Measurements from ENCODE around the gene PTPRN2.

Gene PTPRN2

DNA sequence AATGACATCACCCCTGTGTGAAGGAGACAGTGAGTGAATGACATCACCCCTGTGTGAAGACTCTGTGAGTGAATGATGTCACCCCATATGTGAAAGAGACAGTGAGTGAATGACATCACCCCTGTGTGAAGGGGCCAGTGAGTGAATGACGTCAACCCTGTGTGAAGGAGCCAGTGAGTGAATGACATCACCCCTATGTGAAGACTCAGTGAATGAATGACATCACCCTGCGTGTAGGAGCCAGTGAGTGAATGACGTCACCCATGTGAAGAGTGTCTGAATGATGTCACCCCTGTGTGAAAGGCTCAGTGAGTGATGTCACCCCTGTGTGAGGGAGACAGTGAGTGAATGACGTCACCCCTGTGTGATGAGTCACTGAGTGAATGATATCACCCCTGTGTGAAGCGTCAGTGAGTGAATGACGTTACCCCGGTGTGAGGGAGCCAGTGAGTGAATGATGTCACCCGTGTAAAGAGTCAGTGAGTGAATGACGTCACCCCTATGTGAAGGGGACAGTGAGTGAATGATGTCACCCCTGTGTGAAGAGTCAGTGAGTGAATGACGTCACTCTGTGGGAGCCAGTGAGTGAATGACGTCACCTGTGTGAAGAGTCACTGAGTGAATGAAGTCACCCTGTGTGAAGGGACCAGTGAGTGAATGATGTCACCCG is 478.1 kb downstream of the PTPRN2 start:
- ChIA-PET POLR2A (no interaction called here), CTCF (no interaction called here)
- no peak for DNase-seq (ENCODE audit: extremely low spot score)
- TF ChIP-seq LEF1 (IDR thresholded peaks at IDR 0.05; ENCODE audit: borderline replicate concordance) = no peak
- TF ChIP-seq TARDBP (IDR thresholded peaks at IDR 0.05) = peak; percentile 78

DNA sequence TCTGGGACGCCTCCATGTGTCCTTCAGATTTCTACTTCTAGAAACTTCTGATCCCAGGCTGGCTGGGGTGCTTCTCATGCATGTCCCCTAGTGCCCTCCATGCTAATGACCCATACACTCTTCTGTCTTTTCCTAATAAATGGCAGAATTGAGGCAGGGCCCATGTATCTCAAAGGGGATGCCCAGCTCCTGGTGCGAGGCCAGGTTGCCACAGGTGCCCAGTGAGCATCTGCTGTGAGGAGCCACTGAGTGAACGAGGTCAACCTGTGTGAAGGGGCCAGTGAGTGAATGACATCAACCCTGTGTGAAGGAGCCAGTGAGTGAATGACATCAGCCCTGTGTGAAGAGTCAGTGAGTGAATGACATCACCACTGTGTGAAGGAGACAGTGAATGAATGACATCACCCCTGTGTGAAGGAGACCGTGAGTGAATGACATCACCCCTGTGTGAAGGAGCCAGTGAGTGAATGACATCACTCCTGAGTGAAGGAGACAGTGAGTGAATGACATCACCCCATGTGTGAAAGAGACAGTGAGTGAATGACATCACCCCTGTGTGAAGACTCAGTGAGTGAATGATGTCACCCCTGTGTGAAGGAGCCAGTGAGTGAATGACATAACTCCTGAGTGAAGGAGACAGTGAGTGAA is 478.9 kb downstream of the PTPRN2 start:
- no peak for TF ChIP-seq L3MBTL2 (conservative IDR thresholded peaks at IDR 0.05)
- TF ChIP-seq SUZ12 (IDR thresholded peaks at IDR 0.05) = no peak
- no peak for TF ChIP-seq LEF1 (IDR thresholded peaks at IDR 0.05; ENCODE audit: borderline replicate concordance)
- POLR2A ChIA-PET = no interaction called here
- CTCF ChIA-PET = no interaction called here
- no peak for DNase-seq (ENCODE audit: extremely low spot score)

DNA sequence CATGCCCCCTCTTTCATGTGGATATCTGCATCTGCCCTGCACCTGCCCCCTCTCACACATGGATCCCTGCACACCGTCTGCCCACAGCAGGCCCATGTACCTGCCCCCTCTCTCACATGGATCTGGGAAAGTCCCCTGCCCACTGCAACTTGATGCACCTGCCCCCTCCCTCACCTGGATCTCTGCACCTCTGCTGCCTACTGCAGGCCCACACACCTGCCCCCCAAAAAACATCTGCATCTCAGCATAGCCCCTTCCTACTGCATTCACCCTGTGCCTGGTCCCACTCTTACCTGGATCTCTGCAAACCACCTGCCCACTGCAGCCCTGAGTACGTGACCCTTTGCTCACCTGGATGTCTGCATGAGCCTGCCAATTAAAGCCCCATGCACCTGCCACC is 479.8 kb downstream of the PTPRN2 start:
- no peak for DNase-seq (ENCODE audit: extremely low spot score)
- CTCF ChIA-PET = no interaction called here
- POLR2A ChIA-PET = no interaction called here
- no peak for TF ChIP-seq FOXK2 (IDR thresholded peaks at IDR 0.05)
- no peak for TF ChIP-seq HDGF (IDR thresholded peaks at IDR 0.05; ENCODE audit: borderline replicate concordance)
- TF ChIP-seq FOXM1 (IDR thresholded peaks at IDR 0.05; ENCODE audit: borderline replicate concordance) = no peak

DNA sequence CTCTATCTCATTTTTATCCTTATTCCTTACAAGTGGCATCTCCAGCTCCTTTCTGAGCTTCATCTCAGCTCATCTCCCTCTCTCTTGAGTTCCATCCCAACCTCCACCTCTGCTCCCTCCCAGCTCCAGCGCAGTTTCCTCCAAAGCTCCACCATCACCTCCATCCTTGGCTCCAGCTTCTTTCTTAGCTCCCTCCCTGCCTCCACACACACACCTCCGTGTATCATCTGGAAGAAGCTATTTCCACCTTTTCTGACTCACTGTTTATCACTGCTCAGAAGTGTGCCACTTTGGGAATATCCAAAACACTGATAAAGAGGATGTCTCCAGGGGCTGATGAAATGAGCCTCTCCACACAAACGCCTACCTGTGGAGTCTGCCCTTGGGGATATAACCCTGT is 481.4 kb downstream of the PTPRN2 start:
- CTCF ChIA-PET = no interaction called here

DNA sequence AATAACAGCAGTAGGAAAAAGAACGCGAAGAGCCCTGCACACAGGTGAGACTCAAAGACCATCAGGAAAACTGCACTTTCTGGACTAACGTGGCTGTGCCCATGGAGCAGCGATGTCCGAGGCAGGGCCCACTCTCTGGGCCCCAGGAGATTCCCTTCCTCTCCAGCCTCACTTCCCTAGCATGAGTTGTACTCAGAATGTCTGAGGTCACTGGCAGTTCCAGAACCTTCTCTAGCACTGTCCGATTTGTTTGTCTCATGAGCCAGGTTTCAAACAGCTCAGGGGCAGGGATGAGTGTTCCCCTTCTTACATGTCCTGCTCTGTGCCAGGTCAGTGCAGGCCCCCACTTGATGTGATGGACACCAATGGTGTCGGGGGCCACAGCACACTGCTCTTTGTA is 484.2 kb downstream of the PTPRN2 start:
- ChIA-PET POLR2A (no interaction called here), CTCF (no interaction called here)
- no peak for DNase-seq (ENCODE audit: extremely low spot score)
- TF ChIP-seq HDGF (IDR thresholded peaks at IDR 0.05; ENCODE audit: borderline replicate concordance) (no peak), SP1 (IDR thresholded peaks at IDR 0.05) (no peak), L3MBTL2 (conservative IDR thresholded peaks at IDR 0.05) (no peak), SUZ12 (IDR thresholded peaks at IDR 0.05) (no peak), BHLHE40 (IDR thresholded peaks at IDR 0.05; ENCODE audit: borderline replicate concordance) (no peak), NFRKB (IDR thresholded peaks at IDR 0.05) (no peak), ZNF384 (IDR thresholded peaks at IDR 0.05) (no peak), ELF4 (IDR thresholded peaks at IDR 0.05) (no peak), FOXM1 (IDR thresholded peaks at IDR 0.05; ENCODE audit: borderline replicate concordance) (no peak), LEF1 (IDR thresholded peaks at IDR 0.05; ENCODE audit: borderline replicate concordance) (no peak), TARDBP (IDR thresholded peaks at IDR 0.05) (no peak), CTBP1 (IDR thresholded peaks at IDR 0.05; ENCODE audit: borderline replicate concordance) (no peak), FOXA1 (IDR thresholded peaks at IDR 0.05) (no peak), FOXK2 (IDR thresholded peaks at IDR 0.05) (no peak), ARNT (IDR thresholded peaks at IDR 0.05) (no peak)
- TF ChIP-seq, protein P1, sequence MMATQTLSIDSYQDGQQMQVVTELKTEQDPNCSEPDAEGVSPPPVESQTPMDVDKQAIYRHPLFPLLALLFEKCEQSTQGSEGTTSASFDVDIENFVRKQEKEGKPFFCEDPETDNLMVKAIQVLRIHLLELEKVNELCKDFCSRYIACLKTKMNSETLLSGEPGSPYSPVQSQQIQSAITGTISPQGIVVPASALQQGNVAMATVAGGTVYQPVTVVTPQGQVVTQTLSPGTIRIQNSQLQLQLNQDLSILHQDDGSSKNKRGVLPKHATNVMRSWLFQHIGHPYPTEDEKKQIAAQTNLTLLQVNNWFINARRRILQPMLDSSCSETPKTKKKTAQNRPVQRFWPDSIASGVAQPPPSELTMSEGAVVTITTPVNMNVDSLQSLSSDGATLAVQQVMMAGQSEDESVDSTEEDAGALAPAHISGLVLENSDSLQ (IDR thresholded peaks at IDR 0.05) = no peak

More for the DNA sequence above, 481.4 kb downstream of the PTPRN2 start:
- DNase-seq (ENCODE audit: extremely low spot score) = no peak
- POLR2A ChIA-PET = no interaction called here
- TF ChIP-seq SP1 (IDR thresholded peaks at IDR 0.05) (no peak), FOXM1 (IDR thresholded peaks at IDR 0.05; ENCODE audit: borderline replicate concordance) (no peak), FOXK2 (IDR thresholded peaks at IDR 0.05) (no peak), FOXA1 (IDR thresholded peaks at IDR 0.05) (no peak), HDGF (IDR thresholded peaks at IDR 0.05; ENCODE audit: borderline replicate concordance) (no peak), BHLHE40 (IDR thresholded peaks at IDR 0.05; ENCODE audit: borderline replicate concordance) (no peak), SUZ12 (IDR thresholded peaks at IDR 0.05) (no peak), L3MBTL2 (conservative IDR thresholded peaks at IDR 0.05) (no peak), ELF4 (IDR thresholded peaks at IDR 0.05) (no peak)
- TF ChIP-seq, protein P1 (IDR thresholded peaks at IDR 0.05) = no peak

DNA sequence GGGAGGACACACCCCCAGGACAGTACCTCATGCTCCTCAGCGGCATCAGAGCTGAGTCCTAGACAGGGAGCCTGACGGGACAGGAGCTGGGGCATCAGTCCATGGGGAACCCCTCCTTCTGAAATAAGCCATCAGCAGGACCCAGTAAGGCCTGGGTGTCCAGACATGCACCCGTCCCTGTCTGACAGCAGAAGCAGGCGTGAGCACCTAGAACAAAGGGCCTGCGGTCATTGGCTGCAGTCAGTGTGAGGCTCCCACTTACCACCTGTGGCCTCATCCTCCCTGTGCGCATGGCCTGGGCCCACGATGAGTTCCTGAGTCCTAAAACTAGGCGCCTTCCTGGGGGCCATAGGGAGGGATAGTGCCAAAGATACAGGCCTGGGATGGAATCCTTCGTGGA is 484.7 kb downstream of the PTPRN2 start:
- CTCF ChIA-PET = no interaction called here

More for the DNA sequence above, 484.7 kb downstream of the PTPRN2 start:
- TF ChIP-seq ELF4 (IDR thresholded peaks at IDR 0.05) (no peak), BHLHE40 (IDR thresholded peaks at IDR 0.05; ENCODE audit: borderline replicate concordance) (no peak), L3MBTL2 (conservative IDR thresholded peaks at IDR 0.05) (no peak), FOXA1 (IDR thresholded peaks at IDR 0.05) (no peak), FOXK2 (IDR thresholded peaks at IDR 0.05) (no peak), HDGF (IDR thresholded peaks at IDR 0.05; ENCODE audit: borderline replicate concordance) (no peak), CTBP1 (IDR thresholded peaks at IDR 0.05; ENCODE audit: borderline replicate concordance) (no peak), ZNF384 (IDR thresholded peaks at IDR 0.05) (no peak), SP1 (IDR thresholded peaks at IDR 0.05) (no peak), TARDBP (IDR thresholded peaks at IDR 0.05) (no peak), NFRKB (IDR thresholded peaks at IDR 0.05) (no peak), ARNT (IDR thresholded peaks at IDR 0.05) (no peak), LEF1 (IDR thresholded peaks at IDR 0.05; ENCODE audit: borderline replicate concordance) (no peak), FOXM1 (IDR thresholded peaks at IDR 0.05; ENCODE audit: borderline replicate concordance) (no peak), SUZ12 (IDR thresholded peaks at IDR 0.05) (no peak)
- TF ChIP-seq, protein P1 (IDR thresholded peaks at IDR 0.05) = no peak
- POLR2A ChIA-PET = no interaction called here
- DNase-seq (ENCODE audit: extremely low spot score) = no peak
